ENCODE measurements around the gene IL13.

GRCh38 chr5:132662004-132662401, 4.0 kb downstream of the IL13 start:
- TF ChIP-seq REST (IDR thresholded peaks at IDR 0.05; ENCODE audit: low read depth) (no peak), JUND (IDR thresholded peaks at IDR 0.05) (no peak)

Data from HCT116 (cell line).